ENCODE measurements around the gene GRIK2.

The GRIK2 gene

GRCh38 chr6:102028176-102028575 is 634.7 kb downstream of the GRIK2 start:
- Histone ChIP-seq H3K27ac (no peak overlapping the region), H3K27me3 (replicated peaks) (no peaks in the 10 kb centered on the region), H3K36me3 (replicated peaks) (no peaks in the 10 kb centered on the region), H3K4me3 (ENCODE audit: low read depth, low read length) (no peak overlapping the region)
- no peak for DNase-seq
- in situ Hi-C loops (cut with HindIII; ENCODE audit: low pct_ligation_motif_present, low sequenced_read_pairs): no loop called here
- TF ChIP-seq, protein P1, sequence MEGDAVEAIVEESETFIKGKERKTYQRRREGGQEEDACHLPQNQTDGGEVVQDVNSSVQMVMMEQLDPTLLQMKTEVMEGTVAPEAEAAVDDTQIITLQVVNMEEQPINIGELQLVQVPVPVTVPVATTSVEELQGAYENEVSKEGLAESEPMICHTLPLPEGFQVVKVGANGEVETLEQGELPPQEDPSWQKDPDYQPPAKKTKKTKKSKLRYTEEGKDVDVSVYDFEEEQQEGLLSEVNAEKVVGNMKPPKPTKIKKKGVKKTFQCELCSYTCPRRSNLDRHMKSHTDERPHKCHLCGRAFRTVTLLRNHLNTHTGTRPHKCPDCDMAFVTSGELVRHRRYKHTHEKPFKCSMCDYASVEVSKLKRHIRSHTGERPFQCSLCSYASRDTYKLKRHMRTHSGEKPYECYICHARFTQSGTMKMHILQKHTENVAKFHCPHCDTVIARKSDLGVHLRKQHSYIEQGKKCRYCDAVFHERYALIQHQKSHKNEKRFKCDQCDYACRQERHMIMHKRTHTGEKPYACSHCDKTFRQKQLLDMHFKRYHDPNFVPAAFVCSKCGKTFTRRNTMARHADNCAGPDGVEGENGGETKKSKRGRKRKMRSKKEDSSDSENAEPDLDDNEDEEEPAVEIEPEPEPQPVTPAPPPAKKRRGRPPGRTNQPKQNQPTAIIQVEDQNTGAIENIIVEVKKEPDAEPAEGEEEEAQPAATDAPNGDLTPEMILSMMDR (IDR thresholded peaks at IDR 0.05; ENCODE audit: low read depth, low read length, missing control alignments): no peak

DNA sequence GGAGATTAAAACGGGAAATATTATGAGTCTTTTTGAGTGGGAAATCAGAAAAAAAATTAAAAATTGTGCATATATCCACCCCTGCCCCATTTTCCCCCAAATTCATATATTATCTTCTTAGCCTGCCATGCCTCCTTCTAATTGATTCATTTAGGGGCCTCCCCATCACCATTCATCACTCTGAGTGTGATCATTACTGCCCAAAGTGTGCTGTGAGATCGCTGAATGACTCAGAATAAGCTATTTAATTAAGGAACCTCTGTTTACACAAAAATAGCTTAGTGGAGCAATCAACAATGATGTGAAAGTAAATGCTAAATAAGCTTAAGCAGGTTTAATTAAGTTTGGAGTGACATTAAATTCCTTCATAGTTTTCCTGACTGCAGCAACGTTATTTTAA is 645.5 kb downstream of the GRIK2 start:
- H3K36me3 ChIP-seq (replicated peaks): no peaks in the 10 kb centered on the region
- no peak for DNase-seq
- H3K27me3 ChIP-seq (replicated peaks): no peaks in the 10 kb centered on the region
- TF ChIP-seq, protein P1 (IDR thresholded peaks at IDR 0.05; ENCODE audit: low read depth, low read length, missing control alignments): no peak
- H3K27ac ChIP-seq: no peak overlapping the region
- no peak overlapping the region for H3K4me3 ChIP-seq (ENCODE audit: low read depth, low read length)
- in situ Hi-C loops (cut with HindIII; ENCODE audit: low pct_ligation_motif_present, low sequenced_read_pairs): no loop called here

DNA sequence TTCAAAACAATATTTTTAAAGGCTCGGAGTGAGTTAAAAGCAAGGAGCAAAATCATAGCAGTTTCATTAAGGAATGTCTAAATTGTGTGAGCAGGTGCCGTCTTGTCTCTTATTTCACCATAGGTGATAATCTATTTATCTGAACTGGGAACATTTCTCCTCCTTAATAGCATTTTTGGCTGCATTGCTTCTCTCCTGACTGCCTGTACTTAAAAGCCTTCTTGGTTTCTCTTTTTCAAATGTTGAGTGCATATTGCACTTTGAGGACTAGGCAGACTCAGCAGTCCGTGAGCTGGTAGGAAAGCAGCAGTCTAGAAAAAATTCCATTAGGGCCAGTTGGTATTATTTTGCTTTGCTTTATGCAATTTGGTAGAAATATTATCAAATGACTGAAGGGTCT is 645.9 kb downstream of the GRIK2 start:
- TF ChIP-seq, protein P1 (IDR thresholded peaks at IDR 0.05; ENCODE audit: low read depth, low read length, missing control alignments): no peak
- H3K4me3 ChIP-seq (ENCODE audit: low read depth, low read length): no peak overlapping the region

DNA sequence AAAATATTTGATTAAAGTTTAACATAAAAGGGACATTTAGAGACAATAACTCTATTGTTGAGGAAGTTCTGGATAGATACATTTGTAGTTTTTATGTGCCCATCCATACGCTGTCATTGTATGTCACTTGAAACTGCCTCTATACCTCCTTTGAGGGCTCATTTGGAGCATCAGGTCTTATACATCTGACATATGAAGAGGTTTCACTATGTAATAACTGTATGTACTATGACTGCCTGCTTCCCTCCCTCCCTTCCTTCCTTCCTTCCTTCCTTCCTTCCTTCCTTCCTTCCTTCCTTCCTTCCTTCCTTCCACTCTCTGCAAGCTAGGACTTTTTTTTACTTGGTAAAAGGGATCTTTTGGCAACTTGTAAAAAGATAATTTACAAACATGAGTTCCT is 657.5 kb downstream of the GRIK2 start:
- H3K36me3 ChIP-seq (replicated peaks): no peaks in the 10 kb centered on the region
- TF ChIP-seq, protein P1 (IDR thresholded peaks at IDR 0.05; ENCODE audit: low read depth, low read length, missing control alignments): no peak
- no peaks in the 10 kb centered on the region for H3K27me3 ChIP-seq (replicated peaks)
- H3K4me3 ChIP-seq (ENCODE audit: low read depth, low read length): no peak overlapping the region
- H3K27ac ChIP-seq: no peak overlapping the region
- in situ Hi-C loops (cut with HindIII; ENCODE audit: low pct_ligation_motif_present, low sequenced_read_pairs): no loop called here
- no peak for DNase-seq

More for the DNA sequence above, 645.9 kb downstream of the GRIK2 start:
- Histone ChIP-seq H3K27ac (no peak overlapping the region), H3K36me3 (replicated peaks) (no peaks in the 10 kb centered on the region), H3K27me3 (replicated peaks) (no peaks in the 10 kb centered on the region)
- in situ Hi-C loops (cut with HindIII; ENCODE audit: low pct_ligation_motif_present, low sequenced_read_pairs): no loop called here
- DNase-seq: no peak

- no peak for DNase-seq
- no peak overlapping the region for H3K4me3 ChIP-seq (ENCODE audit: low read depth, low read length)
- no peak overlapping the region for H3K27ac ChIP-seq
- in situ Hi-C loops (cut with HindIII; ENCODE audit: low pct_ligation_motif_present, low sequenced_read_pairs): no loop called here
- no peaks in the 10 kb centered on the region for H3K27me3 ChIP-seq (replicated peaks)
- TF ChIP-seq, protein P1 (IDR thresholded peaks at IDR 0.05; ENCODE audit: low read depth, low read length, missing control alignments): no peak
- H3K36me3 ChIP-seq (replicated peaks): no peaks in the 10 kb centered on the region
These were observed 658.2 kb downstream of the GRIK2 start for GRCh38 chr6:102051720-102052119.

- TF ChIP-seq, protein P1 (IDR thresholded peaks at IDR 0.05; ENCODE audit: low read depth, low read length, missing control alignments): no peak
- in situ Hi-C loops (cut with HindIII; ENCODE audit: low pct_ligation_motif_present, low sequenced_read_pairs): no loop called here
- no peak overlapping the region for H3K27ac ChIP-seq
These were observed 670.6 kb downstream of the GRIK2 start for GRCh38 chr6:102064142-102064541.

More at GRCh38 chr6:102064142-102064541, 670.6 kb downstream of the GRIK2 start:
- Histone ChIP-seq H3K36me3 (replicated peaks) (no peaks in the 10 kb centered on the region), H3K4me3 (ENCODE audit: low read depth, low read length) (no peak overlapping the region), H3K27me3 (replicated peaks) (no peaks in the 10 kb centered on the region)
- no peak for DNase-seq

All from brain microvascular endothelial cell (primary cell).